Measurements from ENCODE around the gene UFD1.

UFD1 gene

DNA sequence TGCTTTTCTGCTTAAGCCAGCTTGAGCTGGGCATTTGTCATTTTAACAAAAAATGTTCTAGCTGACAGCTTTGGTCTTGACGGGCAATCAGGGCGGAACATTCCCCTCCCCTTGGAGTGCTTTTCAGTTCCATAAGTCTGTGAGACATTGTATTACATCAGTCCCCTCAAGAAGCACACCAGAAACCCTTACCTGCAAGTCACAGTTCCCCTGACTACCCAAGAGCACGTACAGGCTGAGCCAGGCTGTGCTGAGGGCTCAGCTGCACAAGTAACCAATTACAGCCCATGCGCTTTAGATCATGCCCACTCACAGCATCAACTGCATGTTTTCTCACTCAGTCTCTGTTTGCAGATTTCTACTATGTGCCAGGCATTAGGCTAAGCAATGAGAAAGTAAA, 66.5 kb downstream of the UFD1 start:
- DNase-seq = no peak
- in situ Hi-C loops (cut with HindIII; ENCODE audit: low pct_ligation_motif_present, low pct_unique_long_range_greater_than_20kb, low sequenced_read_pairs) = no loop called here

DNA sequence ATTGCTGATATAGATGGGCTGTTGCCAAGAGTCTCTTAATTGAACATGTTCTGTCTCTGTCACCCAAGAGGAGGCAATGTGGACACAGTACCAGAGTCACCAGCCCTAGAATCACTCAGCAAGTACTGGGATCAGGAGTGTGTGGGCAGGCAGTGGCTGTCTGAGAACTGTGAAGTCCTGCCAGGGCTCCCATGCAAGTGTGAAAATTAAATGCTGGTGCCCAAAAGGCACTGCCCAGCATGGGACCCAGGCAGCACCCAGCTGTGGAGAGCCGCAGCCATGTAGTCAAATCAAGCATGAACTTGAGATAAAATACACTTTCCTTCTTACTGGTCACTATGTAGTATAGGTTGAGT, 67.3 kb downstream of the UFD1 start:
- in situ Hi-C loops (cut with HindIII; ENCODE audit: low pct_ligation_motif_present, low pct_unique_long_range_greater_than_20kb, low sequenced_read_pairs) = no loop called here
- DNase-seq = no peak

GRCh38 chr22:19410941-19411689, 67.9 kb downstream of the UFD1 start:
- in situ Hi-C loops (cut with HindIII; ENCODE audit: low pct_ligation_motif_present, low pct_unique_long_range_greater_than_20kb, low sequenced_read_pairs) = no loop called here
- no peak for DNase-seq

- in situ Hi-C loops (cut with HindIII; ENCODE audit: low pct_ligation_motif_present, low pct_unique_long_range_greater_than_20kb, low sequenced_read_pairs) = no loop called here
- DNase-seq = no peak
Observed at GRCh38 chr22:19407649-19408606, 71.1 kb downstream of the UFD1 start.

DNA sequence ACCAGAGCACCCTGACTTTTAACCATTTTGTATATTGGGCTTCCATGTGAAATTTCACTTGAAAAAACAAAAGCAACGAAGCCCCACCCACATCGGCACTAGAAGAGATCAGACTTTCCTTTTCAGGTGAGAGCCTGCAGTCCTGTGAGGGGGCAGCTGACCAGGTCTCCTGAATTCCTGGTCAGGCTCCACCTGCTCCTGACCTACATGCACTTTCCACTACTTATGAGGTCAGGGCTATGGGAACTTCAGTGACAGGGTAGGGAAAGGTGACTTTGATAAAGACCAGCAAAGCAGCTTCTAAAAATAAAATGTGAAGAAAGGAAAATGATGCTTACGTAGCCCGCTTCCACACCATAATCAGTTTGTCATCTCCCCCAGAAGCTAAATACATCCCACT, 72.1 kb downstream of the UFD1 start:
- in situ Hi-C loops (cut with HindIII; ENCODE audit: low pct_ligation_motif_present, low pct_unique_long_range_greater_than_20kb, low sequenced_read_pairs) = no loop called here

GRCh38 chr22:19406281-19406811, 72.6 kb downstream of the UFD1 start:
- in situ Hi-C loops (cut with HindIII; ENCODE audit: low pct_ligation_motif_present, low pct_unique_long_range_greater_than_20kb, low sequenced_read_pairs) = no loop called here
- DNase-seq = no peak

More for the DNA sequence above, 72.1 kb downstream of the UFD1 start:
- no peak for DNase-seq

DNA sequence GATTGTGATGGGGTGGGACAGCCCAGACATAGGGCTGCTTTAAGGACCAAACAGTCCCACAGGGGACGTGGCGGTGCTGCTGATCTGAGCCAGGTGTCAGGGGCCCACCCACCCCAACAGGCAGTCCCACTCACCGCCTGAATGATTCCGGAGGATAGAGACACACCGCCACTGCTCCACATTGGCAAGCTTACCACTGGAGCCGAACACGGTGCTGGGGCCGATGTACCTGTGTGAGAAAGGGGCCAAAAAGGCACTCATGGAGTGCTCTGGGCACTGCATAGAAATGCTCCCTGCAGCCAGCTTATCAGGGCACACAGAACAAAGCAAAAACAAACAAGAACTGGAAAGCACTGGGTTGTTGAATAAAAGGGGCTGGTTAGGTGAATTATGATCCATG, 73.3 kb downstream of the UFD1 start:
- in situ Hi-C loops (cut with HindIII; ENCODE audit: low pct_ligation_motif_present, low pct_unique_long_range_greater_than_20kb, low sequenced_read_pairs) = no loop called here
- no peak for DNase-seq

- no peak for DNase-seq
- in situ Hi-C loops (cut with HindIII; ENCODE audit: low pct_ligation_motif_present, low pct_unique_long_range_greater_than_20kb, low sequenced_read_pairs) = no loop called here
Observed at GRCh38 chr22:19405133-19405532, 73.9 kb downstream of the UFD1 start.

GRCh38 chr22:19404676-19405075, 74.3 kb downstream of the UFD1 start:
- in situ Hi-C loops (cut with HindIII; ENCODE audit: low pct_ligation_motif_present, low pct_unique_long_range_greater_than_20kb, low sequenced_read_pairs) = no loop called here
- no peak for DNase-seq

GRCh38 chr22:19402642-19403191, 76.3 kb downstream of the UFD1 start:
- in situ Hi-C loops (cut with HindIII; ENCODE audit: low pct_ligation_motif_present, low pct_unique_long_range_greater_than_20kb, low sequenced_read_pairs) = no loop called here
- DNase-seq = no peak

DNA sequence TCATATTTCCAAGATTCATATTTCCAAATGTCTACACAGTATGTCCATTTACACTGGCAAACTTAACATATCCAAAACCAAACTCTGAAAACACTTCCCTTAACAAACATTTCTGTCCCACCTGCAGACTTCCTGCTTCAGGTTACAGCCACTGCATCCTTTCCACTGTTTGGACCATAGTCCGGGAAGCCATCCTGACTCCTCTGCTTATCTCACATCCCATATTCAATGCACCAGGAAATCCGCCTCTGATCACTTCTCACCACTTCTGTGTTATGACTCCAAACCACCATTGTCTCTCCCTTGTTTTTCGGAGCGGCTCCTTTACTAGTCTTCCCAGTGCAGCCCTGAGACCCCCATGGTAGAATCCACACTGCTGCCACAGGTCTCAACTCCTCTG, 77.5 kb downstream of the UFD1 start:
- in situ Hi-C loops (cut with HindIII; ENCODE audit: low pct_ligation_motif_present, low pct_unique_long_range_greater_than_20kb, low sequenced_read_pairs) = no loop called here
- DNase-seq = no peak

DNA sequence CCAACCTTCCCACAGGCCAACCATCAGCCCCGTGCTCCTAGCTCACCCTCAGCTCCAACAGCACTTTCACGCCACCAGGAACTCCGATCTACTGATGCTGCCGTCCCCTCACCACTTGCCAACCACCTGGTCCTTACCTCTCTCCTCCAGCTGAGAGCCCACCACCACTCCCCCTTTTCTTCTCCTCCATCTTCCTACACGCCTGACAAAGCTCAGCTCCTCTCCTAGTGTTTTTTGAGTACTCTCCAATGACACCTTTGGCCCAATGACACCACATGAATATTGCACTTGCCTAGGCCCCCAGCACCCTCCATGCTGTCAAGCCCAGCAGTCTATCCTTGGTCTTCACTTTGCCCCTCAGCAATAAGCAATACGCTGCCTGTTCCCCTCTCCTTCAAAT, 78.1 kb downstream of the UFD1 start:
- in situ Hi-C loops (cut with HindIII; ENCODE audit: low pct_ligation_motif_present, low pct_unique_long_range_greater_than_20kb, low sequenced_read_pairs) = no loop called here
- DNase-seq = no peak

Data from ACHN (cell line).